GM23248 (cell line): ENCODE data around the gene PAPPA2. TPM values are rescaled to one million over a fixed set of nuclear protein-coding genes. Genes with fewer than 3 reads are reported as not detected.

Experiments used
- DNase-seq: peaks from one replicate; pipeline ENCODE4 v3.0.0-alpha.2; 2015
- H2AFZ ChIP-seq: fragments of 200-600 bp; sonication (generic); 2 replicates; pipeline ENCODE4 v1.6.1; 2016; ENCODE audit warnings: antibody characterized with exemption
- H3F3A ChIP-seq: fragments of 200-600 bp; sonication (generic); 2 replicates; pipeline ENCODE4 v1.6.1; 2016; ENCODE audit warnings: mild to moderate bottlenecking, antibody characterized with exemption, mixed run types; ENCODE audit not compliant: insufficient read depth
- H3K27ac ChIP-seq: fragments of 200-600 bp; sonication (generic); 2 replicates; pipeline ENCODE4 v1.5.1; 2016; ENCODE audit warnings: mild to moderate bottlenecking
- H3K27me3 ChIP-seq: fragments of 200-600 bp; sonication (generic); replicated peaks from 2 replicates; pipeline ENCODE4 v1.6.1; 2016; ENCODE audit warnings: mild to moderate bottlenecking; ENCODE audit not compliant: insufficient read depth
- H3K36me3 ChIP-seq: fragments of 200-600 bp; sonication (generic); 2 replicates; pipeline ENCODE4 v1.6.1; 2016; ENCODE audit warnings: low read depth, mild to moderate bottlenecking
- H3K4me1 ChIP-seq: fragments of 200-600 bp; sonication (generic); 2 replicates; pipeline ENCODE4 v1.6.1; 2016; ENCODE audit warnings: mild to moderate bottlenecking; ENCODE audit not compliant: insufficient read depth
- H3K4me2 ChIP-seq: fragments of 200-600 bp; sonication (generic); one replicate; pipeline ENCODE4 v1.6.1; 2016; ENCODE audit warnings: mild to moderate bottlenecking; ENCODE audit not compliant: unreplicated experiment
- H3K4me3 ChIP-seq: fragments of 200-600 bp; sonication (generic); 2 replicates; pipeline ENCODE4 v1.5.1; 2016; ENCODE audit warnings: mild to moderate bottlenecking
- H3K79me2 ChIP-seq: fragments of 200-600 bp; sonication (generic); 2 replicates; pipeline ENCODE4 v1.6.1; 2016; ENCODE audit warnings: mild to moderate bottlenecking; ENCODE audit not compliant: insufficient read depth
- H3K9ac ChIP-seq: fragments of 200-600 bp; sonication (generic); 2 replicates; pipeline ENCODE4 v1.6.1; 2016; ENCODE audit warnings: mild to moderate bottlenecking
- H3K9me2 ChIP-seq: fragments of 200-600 bp; sonication (generic); 2 replicates; pipeline ENCODE4 v1.6.1; 2016; ENCODE audit warnings: mixed run types, mild to moderate bottlenecking, moderate library complexity; ENCODE audit not compliant: insufficient read depth
- H3K9me3 ChIP-seq: fragments of 200-600 bp; sonication (generic); one replicate; pipeline ENCODE4 v1.6.1; 2017; ENCODE audit warnings: low read depth
- H4K20me1 ChIP-seq: fragments of 200-600 bp; sonication (generic); 2 replicates; pipeline ENCODE4 v1.6.0; 2016; ENCODE audit not compliant: insufficient read depth
- EZH2 ChIP-seq: fragments of 200-600 bp; sonication (generic); IDR thresholded peaks from 2 replicates; pipeline ENCODE4 v1.6.1; 2018; ENCODE audit warnings: antibody characterized with exemption, mild to moderate bottlenecking; ENCODE audit not compliant: insufficient read depth, poor library complexity, severe bottlenecking
- EZH2phosphoT487 ChIP-seq: fragments of 200-600 bp; sonication (generic); IDR thresholded peaks from 2 replicates; pipeline ENCODE4 v1.6.1; 2018; ENCODE audit warnings: antibody characterized with exemption, moderate library complexity, mild to moderate bottlenecking, low read depth; ENCODE audit not compliant: insufficient read depth
- WGBS, 2 experiments: methylation state at CpG; one replicate each; pipeline ENCODE4 v1.1.6; 2015 to 2017; ENCODE audit warnings: low lambda C conversion rate in 2 of 2, low coverage in 1 of 2; ENCODE audit errors: missing lambda C conversion rate in 2 of 2; 5-methylcytosine and 5-hydroxymethylcytosine counted together
- in situ Hi-C: fragments of 300-500 bp; cut with MboI; formaldehyde crosslinking; loops from 2 replicates; pipeline ENCODE4 v1.15.0; 2020
- polyA plus RNA-seq: library from polyadenylated mRNA; unstranded; fragments of >200 nt; fragmentation: Nextera tagmentation; extraction: Ambion mirVana; gene quantifications from 2 replicates; pipeline ENCODE4 v1.2.1, GENCODE V29; 2016
- total RNA-seq: library from RNA; depleted of rRNA; stranded (reverse); fragments of >200 nt; shearing (Covaris generic); gene quantifications from 2 replicates; pipeline ENCODE4 v1.2.3, GENCODE V29; 2014

Gene PAPPA2
- total and polyA plus RNA-seq, 2 experiments from 2014 or later: 3.9 to 8.1 TPM

- Histone ChIP-seq H3K36me3 (no peaks in the 10 kb centered on the region), H3K27me3 (no peaks in the 10 kb centered on the region), H3K27ac (no peak overlapping the region), H4K20me1 (no peaks in the 10 kb centered on the region), H2AFZ (no peak overlapping the region), H3K9me3 (no peaks in the 10 kb centered on the region), H3K9ac (no peak overlapping the region), H3F3A (no peaks in the 10 kb centered on the region; the same call in 1 of the 2 replicates), H3K4me3 (no peak overlapping the region), H3K79me2 (no peaks in the 10 kb centered on the region), H3K9me2 (no peaks in the 10 kb centered on the region), H3K4me1 (peaks cover 13% of the 10 kb centered on the region), H3K4me2 (no peak overlapping the region)
- WGBS, 2 experiments: 55 to 56% methylated on average over 2 of the region's 2 CpGs
- no peak for DNase-seq
- no peak for TF ChIP-seq EZH2phosphoT487
- in situ Hi-C loops: no loop called here
These were observed 339.3 kb downstream of the PAPPA2 start for GRCh38 chr1:176802316-176802715.

- H3F3A ChIP-seq: no peaks in the 10 kb centered on the region; the same call in 1 of the 2 replicates
- H3K9ac ChIP-seq: no peak overlapping the region
- in situ Hi-C loops: no loop called here
- TF ChIP-seq EZH2 (no peak), EZH2phosphoT487 (no peak)
- no peak overlapping the region for H2AFZ ChIP-seq
- H3K4me1 ChIP-seq: peaks cover 13% of the 10 kb centered on the region
- H3K9me3 ChIP-seq: no peaks in the 10 kb centered on the region
- H3K4me2 ChIP-seq: no peak overlapping the region
- no peaks in the 10 kb centered on the region for H3K9me2 ChIP-seq
- H3K4me3 ChIP-seq: no peak overlapping the region
- no peak for DNase-seq
- 62 to 69% methylated on average over 5 of the region's 5 CpGs for WGBS, 2 experiments
- no peak overlapping the region for H3K27ac ChIP-seq
- H3K36me3 ChIP-seq: no peaks in the 10 kb centered on the region
- no peaks in the 10 kb centered on the region for H3K79me2 ChIP-seq
- H3K27me3 ChIP-seq: no peaks in the 10 kb centered on the region
- H4K20me1 ChIP-seq: no peaks in the 10 kb centered on the region
These were observed 340.1 kb downstream of the PAPPA2 start for GRCh38 chr1:176803042-176803441.

DNA sequence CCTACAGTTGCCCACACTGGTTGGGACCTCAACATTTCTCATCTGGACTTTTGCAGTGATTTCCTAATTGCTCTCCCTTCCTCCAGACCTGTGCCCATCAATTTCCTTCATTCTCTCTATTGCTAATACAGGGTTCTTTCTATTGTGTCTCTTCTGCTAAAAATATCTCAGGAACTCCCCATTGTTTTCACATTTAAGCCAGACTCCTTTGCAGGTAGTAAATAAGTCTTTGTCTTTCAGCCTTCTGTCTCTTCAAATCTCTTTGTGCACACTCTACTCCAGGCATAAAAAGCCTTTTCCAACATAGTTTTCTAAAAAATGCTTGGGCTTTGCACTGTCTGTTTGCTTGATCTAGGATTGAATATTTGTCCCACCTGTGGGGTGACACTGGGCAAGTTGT lies 340.6 kb downstream of the PAPPA2 start:
- Histone ChIP-seq H3K27ac (no peak overlapping the region), H3K9me2 (no peaks in the 10 kb centered on the region), H3K9ac (no peak overlapping the region), H3K9me3 (no peaks in the 10 kb centered on the region), H3K79me2 (no peaks in the 10 kb centered on the region), H4K20me1 (no peaks in the 10 kb centered on the region), H3K4me1 (peaks cover 13% of the 10 kb centered on the region), H3K4me3 (no peak overlapping the region), H2AFZ (no peak overlapping the region), H3K36me3 (no peaks in the 10 kb centered on the region), H3K4me2 (no peak overlapping the region), H3K27me3 (no peaks in the 10 kb centered on the region), H3F3A (no peaks in the 10 kb centered on the region; the same call in 1 of the 2 replicates)
- in situ Hi-C loops: no loop called here
- DNase-seq: no peak
- no peak for TF ChIP-seq EZH2phosphoT487
- no peak for TF ChIP-seq EZH2

DNA sequence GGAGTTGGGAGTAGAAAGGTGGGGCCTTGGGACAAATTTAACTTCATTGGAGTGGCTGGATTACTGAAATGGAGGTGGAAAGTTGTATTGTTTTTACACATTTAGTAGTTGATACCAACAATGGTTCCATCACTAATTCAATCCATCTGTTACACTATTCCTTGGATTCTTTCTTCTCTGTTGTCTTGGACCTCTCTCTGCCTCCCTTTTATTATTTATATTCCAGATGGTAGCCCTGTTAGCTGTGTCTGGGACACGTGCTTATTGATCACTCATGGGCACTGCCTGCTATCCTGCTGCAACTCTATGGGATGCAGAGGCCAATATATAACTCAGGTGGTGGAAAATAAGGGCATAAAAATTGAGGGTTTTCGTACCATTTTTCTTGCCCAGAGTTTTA lies 346.3 kb downstream of the PAPPA2 start:
- no peak overlapping the region for H3K4me2 ChIP-seq
- no peaks in the 10 kb centered on the region for H4K20me1 ChIP-seq
- 52 to 54% methylated on average over 2 of the region's 2 CpGs for WGBS, 2 experiments
- no peaks in the 10 kb centered on the region for H3K27me3 ChIP-seq
- H3K4me3 ChIP-seq: no peak overlapping the region
- no peaks in the 10 kb centered on the region for H3F3A ChIP-seq
- no peak overlapping the region for H2AFZ ChIP-seq
- no peaks in the 10 kb centered on the region for H3K9me2 ChIP-seq
- peaks cover 3% of the 10 kb centered on the region; the same call in 1 of the 2 replicates for H3K4me1 ChIP-seq
- no peak for TF ChIP-seq EZH2phosphoT487
- TF ChIP-seq EZH2: no peak
- H3K79me2 ChIP-seq: no peaks in the 10 kb centered on the region
- in situ Hi-C loops: no loop called here
- H3K9me3 ChIP-seq: no peaks in the 10 kb centered on the region
- H3K27ac ChIP-seq: no peak overlapping the region
- no peaks in the 10 kb centered on the region for H3K36me3 ChIP-seq
- DNase-seq: no peak
- no peak overlapping the region for H3K9ac ChIP-seq
